Caco-2 (cell line): ENCODE data around the gene TPR. TPM values are rescaled to one million over a fixed set of nuclear protein-coding genes. Genes with fewer than 3 reads are reported as not detected.

ENCODE experiments used
- BruUV-seq: library from RNA; stranded (reverse); fragments of 400-500 nt; replicated peaks from 2 replicates; lab custom pipeline; 2021; lab: Mats Ljungman, UMichigan
- CTCF ChIA-PET: fragments of 300-600 bp; sonication (Branson Sonifier 250); formaldehyde crosslinking; loops from one replicate; lab custom pipeline; 2022; ENCODE audit warnings: antibody characterized with exemption; lab: Charles Lee
- POLR2A ChIA-PET: fragments of 300-600 bp; sonication (Branson Sonifier 250); formaldehyde crosslinking; loops from one replicate; lab custom pipeline; 2022; ENCODE audit warnings: antibody characterized with exemption; lab: Charles Lee
- DNase-seq, 2 experiments: peaks; one replicate each; pipeline versions ENCODE4 v3.0.0 to v3.0.0-alpha.2; 2020 to 2022
- H3K27me3 ChIP-seq: replicated peaks from 2 replicates; pipeline ENCODE4 v1.6.0; 2011; ENCODE audit warnings: low read length; ENCODE audit not compliant: control insufficient read depth, insufficient read depth
- H3K36me3 ChIP-seq: 2 replicates; pipeline ENCODE4 v1.5.1; 2011; ENCODE audit warnings: low read length; ENCODE audit not compliant: control insufficient read depth, insufficient read depth
- H3K4me1 ChIP-seq: fragments of 250-450 bp; sonication (Bioruptor Pico); 2 replicates; pipeline ENCODE4 v1.5.1; 2020; ENCODE audit warnings: mild to moderate bottlenecking
- H3K4me3 ChIP-seq: 2 replicates; pipeline ENCODE4 v1.5.1; 2011; ENCODE audit warnings: low read depth, mild to moderate bottlenecking, control low read depth, low read length
- H3K9me3 ChIP-seq: fragments of 250-450 bp; sonication (Bioruptor Pico); 2 replicates; pipeline ENCODE4 v1.5.1; 2020; ENCODE audit warnings: mild to moderate bottlenecking, moderate library complexity
- H3K27ac Mint-ChIP-seq: one replicate; pipeline ENCODE4 v1.8.0; 2022; ENCODE audit warnings: mixed read lengths; ENCODE audit not compliant: unreplicated experiment
- H3K27me3 Mint-ChIP-seq: one replicate; pipeline ENCODE4 v1.8.0; 2022; ENCODE audit warnings: mixed read lengths; ENCODE audit not compliant: insufficient read depth, unreplicated experiment
- H3K36me3 Mint-ChIP-seq: one replicate; pipeline ENCODE4 v1.8.0; 2022; ENCODE audit warnings: mild to moderate bottlenecking, mixed read lengths; ENCODE audit not compliant: insufficient read depth, unreplicated experiment
- H3K4me1 Mint-ChIP-seq: one replicate; pipeline ENCODE4 v1.8.0; 2022; ENCODE audit warnings: low read depth, mixed read lengths; ENCODE audit not compliant: unreplicated experiment
- H3K4me3 Mint-ChIP-seq: one replicate; pipeline ENCODE4 v1.8.0; 2022; ENCODE audit warnings: mild to moderate bottlenecking, moderate library complexity, mixed read lengths; ENCODE audit not compliant: unreplicated experiment
- H3K9me3 Mint-ChIP-seq: one replicate; pipeline ENCODE4 v1.8.0; 2022; ENCODE audit warnings: mixed read lengths; ENCODE audit not compliant: unreplicated experiment
- CTCF ChIP-seq, 2 experiments: fragments of 200-600 bp in 1 of 2; IDR thresholded peaks; 1 replicate in 1 of 2; 2 replicates in 1 of 2; pipeline versions ENCODE4 v1.5.1 to v1.8.0; 2011 to 2022; ENCODE audit warnings: antibody characterized with exemption in 1 of 2, control low read depth in 1 of 2, inconsistent platforms in 1 of 2, low read depth in 1 of 2, low read length in 1 of 2, mild to moderate bottlenecking in 1 of 2, moderate library complexity in 1 of 2; ENCODE audit not compliant: insufficient read depth in 1 of 2, severe bottlenecking in 1 of 2, unreplicated experiment in 1 of 2
- intact Hi-C: fragments of 100-400 bp; cut with micrococcal nuclease; formaldehyde crosslinking; loops from one replicate; pipeline ENCODE4 v1.10.0; 2022; ENCODE audit not compliant: unreplicated experiment
- total RNA-seq: library from RNA; stranded (reverse); gene quantifications from 2 replicates; pipeline ENCODE4 v1.2.3, GENCODE V29; 2022

The TPR gene
- total RNA-seq, 1 experiment from 2014 or later: 178 TPM

DNA sequence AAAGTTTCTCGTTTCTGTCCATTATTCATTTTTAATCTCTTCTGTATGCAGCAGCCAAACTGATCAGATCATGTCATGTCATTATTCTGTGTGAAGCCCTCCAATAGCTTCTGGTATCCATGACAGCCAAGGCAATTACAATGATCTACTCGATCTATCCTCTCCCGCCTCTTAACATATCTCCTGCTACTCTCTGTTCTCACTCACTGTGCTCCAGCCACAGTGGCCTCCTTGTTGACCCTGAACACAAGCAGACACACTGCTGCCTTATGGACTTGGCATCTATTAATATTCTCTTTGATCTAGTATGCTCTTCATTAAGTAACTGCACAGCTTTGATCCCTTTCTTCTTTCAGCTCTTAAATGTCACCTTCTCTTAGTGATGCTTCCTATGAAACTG is 59.5 kb downstream of the TPR start:
- Mint-ChIP-seq H3K36me3 (peaks cover 62% of the 10 kb centered on the region), H3K4me3 (no peak overlapping the region), H3K27ac (no peak overlapping the region), H3K9me3 (no peaks in the 10 kb centered on the region), H3K4me1 (no peaks in the 10 kb centered on the region), H3K27me3 (no peaks in the 10 kb centered on the region)
- H3K9me3 ChIP-seq: no peaks in the 10 kb centered on the region
- H3K27me3 ChIP-seq: no peaks in the 10 kb centered on the region
- TF ChIP-seq CTCF (IDR thresholded peaks at IDR 0.05; ENCODE audit: insufficient read depth in 1 of 2, low read depth in 1 of 2, low read length in 1 of 2, severe bottlenecking in 1 of 2, unreplicated experiment in 1 of 2): no peak
- POLR2A ChIA-PET: no interaction called here
- no TSS peak for BruUV-seq
- H3K36me3 ChIP-seq: no peaks in the 10 kb centered on the region; the same call in none of the 2 replicates
- no peaks in the 10 kb centered on the region for H3K4me1 ChIP-seq
- CTCF ChIA-PET: no interaction called here
- intact Hi-C loops: no loop called here
- H3K4me3 ChIP-seq: no peak overlapping the region
- DNase-seq: no peak

DNA sequence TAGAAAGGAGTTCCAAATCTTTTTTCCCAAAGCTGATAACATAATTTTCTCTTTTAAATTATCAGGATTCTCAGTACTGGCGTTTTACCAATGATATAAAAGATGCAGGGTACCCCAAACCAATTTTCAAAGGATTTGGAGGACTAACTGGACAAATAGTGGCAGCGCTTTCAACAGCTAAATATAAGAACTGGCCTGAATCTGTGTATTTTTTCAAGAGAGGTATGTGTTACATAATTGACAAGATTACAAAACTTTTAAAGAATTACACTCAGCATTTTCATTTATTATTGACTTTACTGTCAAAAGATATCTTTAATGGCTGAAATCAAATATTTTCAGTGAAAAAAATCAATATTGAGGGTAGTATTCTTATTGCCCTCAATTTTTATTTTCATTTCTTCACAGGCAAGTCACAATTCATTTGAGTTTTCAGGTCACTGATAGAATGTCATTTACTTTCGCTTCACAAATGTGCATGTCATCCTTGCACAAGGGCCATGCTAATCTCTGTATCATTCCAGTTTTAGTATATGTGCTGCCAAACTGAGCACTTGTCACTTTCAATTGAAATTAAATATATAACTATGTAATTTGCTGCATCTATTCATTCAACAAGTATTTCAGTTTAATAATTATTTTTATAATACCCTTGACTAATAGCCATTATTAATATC is 63.5 kb downstream of the TPR start:
- Mint-ChIP-seq H3K27ac (no peak overlapping the region), H3K27me3 (no peaks in the 10 kb centered on the region), H3K36me3 (peaks cover 33% of the 10 kb centered on the region), H3K4me3 (no peak overlapping the region), H3K9me3 (no peaks in the 10 kb centered on the region), H3K4me1 (no peaks in the 10 kb centered on the region)
- TF ChIP-seq CTCF (IDR thresholded peaks at IDR 0.05; ENCODE audit: insufficient read depth in 1 of 2, low read depth in 1 of 2, low read length in 1 of 2, severe bottlenecking in 1 of 2, unreplicated experiment in 1 of 2): no peak
- Histone ChIP-seq H3K4me1 (no peaks in the 10 kb centered on the region), H3K9me3 (no peaks in the 10 kb centered on the region), H3K27me3 (no peaks in the 10 kb centered on the region), H3K36me3 (no peaks in the 10 kb centered on the region; the same call in 1 of the 2 replicates), H3K4me3 (no peak overlapping the region)
- ChIA-PET CTCF (no interaction called here), POLR2A (no interaction called here)
- BruUV-seq: no TSS peak
- intact Hi-C loops: no loop called here
- DNase-seq: no peak

DNA sequence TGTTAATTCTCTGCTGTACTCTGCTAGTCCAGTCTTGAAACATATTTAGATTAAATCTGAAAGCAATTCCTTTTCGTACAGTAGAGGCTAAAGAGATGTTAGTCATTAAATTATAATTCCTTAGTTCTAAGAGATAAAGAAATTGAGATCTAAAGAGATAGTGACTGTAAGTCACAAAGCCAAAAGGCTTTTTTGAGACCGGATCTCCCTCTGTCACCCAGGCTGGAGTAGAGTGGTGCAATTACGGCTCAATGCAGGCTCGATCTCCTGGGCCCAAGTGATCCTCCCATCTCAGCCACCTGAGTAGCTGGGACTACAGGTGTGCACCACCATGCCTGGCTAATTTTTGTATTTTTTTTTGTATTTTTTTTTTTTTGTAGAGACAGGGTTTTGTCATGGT is 64.7 kb downstream of the TPR start:
- ChIA-PET POLR2A (no interaction called here), CTCF (no interaction called here)
- Histone ChIP-seq H3K9me3 (no peaks in the 10 kb centered on the region), H3K36me3 (no peaks in the 10 kb centered on the region; the same call in 1 of the 2 replicates), H3K4me1 (no peaks in the 10 kb centered on the region), H3K27me3 (no peaks in the 10 kb centered on the region), H3K4me3 (no peak overlapping the region)
- peaks cover 24% of the 10 kb centered on the region for H3K36me3 Mint-ChIP-seq
- H3K27ac Mint-ChIP-seq: no peak overlapping the region
- no TSS peak for BruUV-seq
- no peak for DNase-seq
- H3K4me3 Mint-ChIP-seq: no peak overlapping the region
- no peaks in the 10 kb centered on the region for H3K27me3 Mint-ChIP-seq
- intact Hi-C loops: no loop called here
- H3K9me3 Mint-ChIP-seq: no peaks in the 10 kb centered on the region
- no peaks in the 10 kb centered on the region for H3K4me1 Mint-ChIP-seq
- no peak for TF ChIP-seq CTCF (IDR thresholded peaks at IDR 0.05; ENCODE audit: insufficient read depth in 1 of 2, low read depth in 1 of 2, low read length in 1 of 2, severe bottlenecking in 1 of 2, unreplicated experiment in 1 of 2)
